ENCODE data around the gene PRR36. TPM values are rescaled to one million over a fixed set of nuclear protein-coding genes. Genes with fewer than 3 reads are reported as not detected.

PRR36 gene
- total RNA-seq, 4 donors from 2014 or later: 0.52 TPM; not detected in 3

- intact Hi-C loops (cut with DNase I): no loop called here
- H3K36me3 ChIP-seq: peaks cover 45 to 81% (median 63%) of the 10 kb centered on the region in 4 donors
These were observed 36.4 kb upstream of the PRR36 start for GRCh38 chr19:7910321-7911161.

DNA sequence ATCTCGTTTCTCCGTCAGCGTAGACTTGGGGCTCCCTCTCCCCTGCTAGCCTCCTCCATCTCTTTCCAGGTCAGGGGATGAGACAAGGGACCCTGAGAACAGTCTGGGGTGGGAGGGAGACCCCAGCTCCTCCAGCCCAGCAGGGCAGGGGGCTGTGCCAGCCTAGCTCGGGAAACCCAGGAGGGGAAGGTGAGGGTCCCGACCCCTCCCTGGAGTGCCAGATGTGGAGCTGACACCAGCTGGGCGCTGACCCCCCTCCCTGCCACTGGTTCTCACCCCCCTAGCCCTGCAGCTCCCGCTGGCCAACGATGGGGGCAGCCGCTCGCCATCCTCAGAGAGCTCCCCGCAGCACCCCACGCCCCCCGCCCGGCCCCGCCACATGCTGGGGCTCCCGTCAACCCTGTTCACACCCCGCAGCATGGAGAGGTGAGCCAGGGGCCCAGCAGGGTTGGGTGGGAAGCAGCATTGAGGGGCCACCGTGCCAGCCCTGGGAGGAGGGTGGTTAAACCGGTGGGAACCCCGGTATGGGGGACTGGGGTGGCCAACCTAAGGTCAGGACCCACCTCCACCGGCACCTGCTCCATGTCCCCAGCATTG is 35.4 kb upstream of the PRR36 start:
- Histone ChIP-seq H3K27me3 (peaks cover 0 to 6% (median 0%) of the 10 kb centered on the region in 4 donors), H3K36me3 (peaks cover 49 to 81% (median 67%) of the 10 kb centered on the region in 4 donors), H3K4me1 (peaks cover 29 to 48% (median 39%) of the 10 kb centered on the region in 4 donors), H3K4me3 (no peak overlapping the region), H3K9me3 (no peaks in the 10 kb centered on the region), H3K27ac (replicated peaks in 1 of 4) (no peak overlapping the region)
- intact Hi-C loops (cut with DNase I): no loop called here
- TF ChIP-seq POLR2A (IDR thresholded peaks at IDR 0.05; ENCODE audit: low read depth) (no peak), POLR2AphosphoS5 (IDR thresholded peaks at IDR 0.05) (no peak), EP300 (IDR thresholded peaks at IDR 0.05) (no peak)
- TF ChIP-seq, protein P1, sequence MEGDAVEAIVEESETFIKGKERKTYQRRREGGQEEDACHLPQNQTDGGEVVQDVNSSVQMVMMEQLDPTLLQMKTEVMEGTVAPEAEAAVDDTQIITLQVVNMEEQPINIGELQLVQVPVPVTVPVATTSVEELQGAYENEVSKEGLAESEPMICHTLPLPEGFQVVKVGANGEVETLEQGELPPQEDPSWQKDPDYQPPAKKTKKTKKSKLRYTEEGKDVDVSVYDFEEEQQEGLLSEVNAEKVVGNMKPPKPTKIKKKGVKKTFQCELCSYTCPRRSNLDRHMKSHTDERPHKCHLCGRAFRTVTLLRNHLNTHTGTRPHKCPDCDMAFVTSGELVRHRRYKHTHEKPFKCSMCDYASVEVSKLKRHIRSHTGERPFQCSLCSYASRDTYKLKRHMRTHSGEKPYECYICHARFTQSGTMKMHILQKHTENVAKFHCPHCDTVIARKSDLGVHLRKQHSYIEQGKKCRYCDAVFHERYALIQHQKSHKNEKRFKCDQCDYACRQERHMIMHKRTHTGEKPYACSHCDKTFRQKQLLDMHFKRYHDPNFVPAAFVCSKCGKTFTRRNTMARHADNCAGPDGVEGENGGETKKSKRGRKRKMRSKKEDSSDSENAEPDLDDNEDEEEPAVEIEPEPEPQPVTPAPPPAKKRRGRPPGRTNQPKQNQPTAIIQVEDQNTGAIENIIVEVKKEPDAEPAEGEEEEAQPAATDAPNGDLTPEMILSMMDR (IDR thresholded peaks at IDR 0.05): no peak
- no peak for DNase-seq (ENCODE audit: extremely low spot score)
- 96% methylated on average over 8 of the region's 21 CpGs for WGBS

More at GRCh38 chr19:7910321-7911161, 36.4 kb upstream of the PRR36 start:
- Histone ChIP-seq H3K9me3 (no peaks in the 10 kb centered on the region), H3K27me3 (peaks cover 0 to 16% (median 3%) of the 10 kb centered on the region in 4 donors), H3K4me1 (peaks cover 19 to 44% (median 31%) of the 10 kb centered on the region in 4 donors), H3K4me3 (no peak overlapping the region), H3K27ac (replicated peaks in 1 of 4) (no peak overlapping the region)
- DNase-seq (ENCODE audit: extremely low spot score): no peak
- WGBS: 93% methylated on average over 50 of the region's 54 CpGs
- TF ChIP-seq, protein P1 (IDR thresholded peaks at IDR 0.05): no peak
- TF ChIP-seq EP300 (IDR thresholded peaks at IDR 0.05) (no peak), POLR2A (IDR thresholded peaks at IDR 0.05; ENCODE audit: low read depth) (no peak), POLR2AphosphoS5 (IDR thresholded peaks at IDR 0.05) (no peak)

- H3K27me3 ChIP-seq: no peaks in the 10 kb centered on the region
- peaks cover 31 to 54% (median 42%) of the 10 kb centered on the region in 4 donors for H3K4me1 ChIP-seq
- H3K4me3 ChIP-seq: no peak overlapping the region
- no peak for DNase-seq (ENCODE audit: extremely low spot score)
- TF ChIP-seq, protein P1 (IDR thresholded peaks at IDR 0.05): no peak
- TF ChIP-seq EP300 (IDR thresholded peaks at IDR 0.05) (no peak), POLR2AphosphoS5 (IDR thresholded peaks at IDR 0.05) (no peak), POLR2A (IDR thresholded peaks at IDR 0.05; ENCODE audit: low read depth) (no peak)
- H3K9me3 ChIP-seq: no peaks in the 10 kb centered on the region
- peaks cover 49 to 81% (median 67%) of the 10 kb centered on the region in 4 donors for H3K36me3 ChIP-seq
- H3K27ac ChIP-seq (replicated peaks in 1 of 4): no peak overlapping the region
- intact Hi-C loops (cut with DNase I): no loop called here
- 97% methylated on average over 7 of the region's 19 CpGs for WGBS
These were observed 34.7 kb upstream of the PRR36 start for GRCh38 chr19:7908742-7909461.

GRCh38 chr19:7908078-7908699 is 34.0 kb upstream of the PRR36 start:
- no peak for DNase-seq (ENCODE audit: extremely low spot score)
- no peaks in the 10 kb centered on the region for H3K27me3 ChIP-seq
- no peaks in the 10 kb centered on the region for H3K9me3 ChIP-seq
- H3K27ac ChIP-seq (replicated peaks in 1 of 4): no peak overlapping the region
- H3K4me3 ChIP-seq: no peak overlapping the region
- 83% methylated on average over 13 of the region's 14 CpGs for WGBS
- TF ChIP-seq POLR2AphosphoS5 (IDR thresholded peaks at IDR 0.05) (no peak), POLR2A (IDR thresholded peaks at IDR 0.05; ENCODE audit: low read depth) (no peak)
- peaks cover 49 to 77% (median 64%) of the 10 kb centered on the region in 4 donors for H3K36me3 ChIP-seq
- peaks cover 31 to 54% (median 43%) of the 10 kb centered on the region in 4 donors for H3K4me1 ChIP-seq
- intact Hi-C loops (cut with DNase I): no loop called here

Measured in esophagus muscularis mucosa (tissue), 4 donors.